GM23338 (cell line): ENCODE results near the gene IGFBP6. TPM values are rescaled to one million over a fixed set of nuclear protein-coding genes. Genes with fewer than 3 reads are reported as not detected.

Experiments
- ATAC-seq: fragments of 200-7000 bp; cut with Tn5 transposase; 3 replicates; pipeline ENCODE4 v1.9.1; 2020
- DNase-seq: peaks from one replicate; pipeline ENCODE4 v3.0.0-alpha.2; 2015; ENCODE audit warnings: low spot score
- H2AFZ ChIP-seq: fragments of 200-600 bp; sonication (generic); 2 replicates; pipeline ENCODE4 v1.8.0; 2016; ENCODE audit warnings: antibody characterized with exemption, mild to moderate bottlenecking, moderate library complexity
- H3F3A ChIP-seq: fragments of 200-600 bp; sonication (generic); replicated peaks from 2 replicates; pipeline ENCODE4 v1.8.0; 2017; ENCODE audit warnings: antibody characterized with exemption, mixed run types, low read depth
- H3K27ac ChIP-seq: fragments of 200-600 bp; sonication (generic); 2 replicates; pipeline ENCODE4 v1.6.1; 2016; ENCODE audit warnings: low read depth
- H3K27me3 ChIP-seq: fragments of 200-600 bp; sonication (generic); 2 replicates; pipeline ENCODE4 v1.8.0; 2016; ENCODE audit warnings: mild to moderate bottlenecking, mixed run types, moderate library complexity; ENCODE audit not compliant: insufficient read depth
- H3K36me3 ChIP-seq: fragments of 200-600 bp; sonication (generic); 2 replicates; pipeline ENCODE4 v1.8.0; 2016; ENCODE audit warnings: mild to moderate bottlenecking; ENCODE audit not compliant: insufficient read depth
- H3K4me1 ChIP-seq: fragments of 200-600 bp; sonication (generic); 2 replicates; pipeline ENCODE4 v1.8.0; 2016; ENCODE audit warnings: mild to moderate bottlenecking, moderate library complexity; ENCODE audit not compliant: insufficient read depth
- H3K4me2 ChIP-seq: fragments of 200-600 bp; sonication (generic); 2 replicates; pipeline ENCODE4 v1.7.1; 2017; ENCODE audit warnings: mixed run types
- H3K4me3 ChIP-seq: fragments of 200-600 bp; sonication (generic); 2 replicates; pipeline ENCODE4 v1.6.1; 2016; ENCODE audit warnings: mixed run types
- H3K79me2 ChIP-seq: fragments of 200-600 bp; sonication (generic); replicated peaks from 2 replicates; pipeline ENCODE4 v1.8.0; 2017; ENCODE audit warnings: mild to moderate bottlenecking; ENCODE audit not compliant: insufficient read depth
- H3K9me2 ChIP-seq: fragments of 200-600 bp; sonication (generic); 2 replicates; pipeline ENCODE4 v1.8.0; 2017; ENCODE audit not compliant: insufficient read depth
- H4K20me1 ChIP-seq: fragments of 200-600 bp; sonication (generic); replicated peaks from 2 replicates; pipeline ENCODE4 v1.8.0; 2017; ENCODE audit warnings: mild to moderate bottlenecking; ENCODE audit not compliant: insufficient read depth
- H3K27ac Mint-ChIP-seq: 2 replicates; pipeline ENCODE4 v1.8.0; 2020; ENCODE audit warnings: inconsistent platforms, mild to moderate bottlenecking, moderate library complexity, mixed read lengths
- H3K27me3 Mint-ChIP-seq: 3 replicates; pipeline ENCODE4 v1.8.0; 2022; ENCODE audit warnings: low read depth, mild to moderate bottlenecking, moderate library complexity, mixed read lengths, inconsistent platforms; ENCODE audit not compliant: insufficient read depth, poor library complexity
- H3K36me3 Mint-ChIP-seq: 3 replicates; pipeline ENCODE4 v1.8.0; 2021; ENCODE audit warnings: low read depth, mild to moderate bottlenecking, inconsistent platforms, moderate library complexity, mixed read lengths
- H3K4me1 Mint-ChIP-seq: 3 replicates; pipeline ENCODE4 v1.8.0; 2020; ENCODE audit warnings: mild to moderate bottlenecking, inconsistent platforms, mixed read lengths
- H3K4me3 Mint-ChIP-seq: 3 replicates; pipeline ENCODE4 v1.8.0; 2021; ENCODE audit warnings: moderate library complexity, mild to moderate bottlenecking, inconsistent platforms, mixed read lengths
- H3K9me3 Mint-ChIP-seq: 3 replicates; pipeline ENCODE4 v1.8.0; 2020; ENCODE audit warnings: moderate library complexity, mild to moderate bottlenecking, inconsistent platforms, mixed read lengths
- CREB1 ChIP-seq: fragments of 250-450 bp; sonication (Bioruptor Pico); IDR thresholded peaks from 2 replicates; pipeline ENCODE4 v1.5.0; 2020; ENCODE audit warnings: low read depth, mild to moderate bottlenecking, moderate library complexity
- EZH2 ChIP-seq: fragments of 200-600 bp; sonication (generic); IDR thresholded peaks from one replicate; pipeline ENCODE4 v1.8.0; 2017; ENCODE audit warnings: antibody characterized with exemption, mild to moderate bottlenecking, low read depth; ENCODE audit not compliant: unreplicated experiment
- EZH2phosphoT487 ChIP-seq: fragments of 200-600 bp; sonication (generic); IDR thresholded peaks from one replicate; pipeline ENCODE4 v1.8.1; 2018; ENCODE audit warnings: antibody characterized with exemption; ENCODE audit not compliant: unreplicated experiment
- JUNB ChIP-seq: IDR thresholded peaks from one replicate; pipeline ENCODE4 v1.6.1; 2016; ENCODE audit warnings: antibody characterized with exemption; ENCODE audit not compliant: unreplicated experiment
- NANOG ChIP-seq: IDR thresholded peaks from 2 replicates; pipeline ENCODE4 v1.6.1; 2016; ENCODE audit warnings: antibody characterized with exemption, borderline replicate concordance
- POLR2AphosphoS5 ChIP-seq: IDR thresholded peaks from 2 replicates; pipeline ENCODE4 v1.6.1; 2016; ENCODE audit warnings: antibody characterized with exemption, low read depth
- STAT1 ChIP-seq: IDR thresholded peaks from one replicate; pipeline ENCODE4 v1.6.1; 2016; ENCODE audit warnings: antibody characterized with exemption; ENCODE audit not compliant: unreplicated experiment
- ZNF114 ChIP-seq: fragments of 250-450 bp; sonication (Bioruptor Pico); IDR thresholded peaks from 2 replicates; pipeline ENCODE4 v1.5.0; 2020; ENCODE audit warnings: mild to moderate bottlenecking, moderate library complexity
- ZNF331 ChIP-seq: fragments of 250-450 bp; sonication (Bioruptor Pico); IDR thresholded peaks from 2 replicates; pipeline ENCODE4 v1.5.0; 2020; ENCODE audit warnings: low read depth, mild to moderate bottlenecking, moderate library complexity
- polyA plus RNA-seq: library from polyadenylated mRNA; unstranded; fragments of >200 nt; fragmentation: Nextera tagmentation; extraction: Ambion mirVana; gene quantifications from 2 replicates; pipeline ENCODE4 v1.2.1, GENCODE V29; 2016
- total RNA-seq: library from RNA; depleted of rRNA; stranded (reverse); fragments of >200 nt; shearing (Covaris generic); gene quantifications from 2 replicates; pipeline ENCODE4 v1.2.3, GENCODE V29; 2014
- TF ChIP-seq, protein P1 (sequence below): IDR thresholded peaks from one replicate; pipeline ENCODE4 v1.6.1; 2018; ENCODE audit warnings: antibody characterized with exemption; ENCODE audit not compliant: unreplicated experiment
- TF ChIP-seq, protein P2 (sequence below): fragments of 250-450 bp; sonication (Bioruptor Pico); IDR thresholded peaks from 2 replicates; pipeline ENCODE4 v1.5.0; 2020; ENCODE audit warnings: mild to moderate bottlenecking, moderate library complexity
- TF ChIP-seq, protein P3 (sequence below): IDR thresholded peaks from 2 replicates; pipeline ENCODE4 v1.6.1; 2016; ENCODE audit warnings: antibody characterized with exemption
- TF ChIP-seq, protein P4 (sequence below), 2 experiments: fragments of 200-600 bp in 1 of 2; sonication (generic) in 1 of 2; conservative IDR thresholded peaks; 2 replicates each; pipeline versions ENCODE4 v1.5.1 to v1.6.1; 2016 to 2017; ENCODE audit warnings: antibody characterized with exemption in 2 of 2, low read depth in 2 of 2, mild to moderate bottlenecking in 2 of 2, moderate library complexity in 1 of 2

Gene IGFBP6
- total and polyA plus RNA-seq, 2 experiments from 2014 or later: 14.7 to 16.6 TPM

DNA sequence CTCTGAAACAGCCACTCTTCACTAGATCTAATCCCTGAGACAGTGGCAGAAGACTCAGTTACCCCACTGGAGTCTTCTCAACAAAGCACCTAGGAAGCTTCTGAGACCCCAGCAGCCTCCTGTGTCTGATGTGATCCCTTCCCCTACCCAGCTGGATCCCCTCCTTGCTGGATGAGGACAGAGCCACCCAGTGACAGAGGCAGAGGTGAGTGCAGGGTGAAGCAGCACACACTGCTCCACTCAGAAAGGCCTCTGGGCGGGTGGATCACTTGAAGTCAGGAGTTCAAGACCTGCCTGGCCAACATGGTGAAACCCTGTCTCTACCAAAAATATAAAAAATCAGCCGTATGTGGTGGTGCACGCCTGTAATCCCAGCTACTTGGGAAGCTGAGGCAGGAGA lies 21.0 kb upstream of the IGFBP6 start:
- Mint-ChIP-seq H3K9me3 (no peaks in the 10 kb centered on the region), H3K27me3 (peaks cover 17% of the 10 kb centered on the region), H3K4me1 (peaks cover 24% of the 10 kb centered on the region), H3K27ac (no peak overlapping the region), H3K36me3 (peaks cover 11% of the 10 kb centered on the region), H3K4me3 (no peak overlapping the region)
- peaks cover 16% of the 10 kb centered on the region; the same call in 1 of the 2 replicates for H3F3A ChIP-seq
- no peak overlapping the region for H3K4me3 ChIP-seq
- ATAC-seq (no peak), DNase-seq (no peak)
- peaks cover 17% of the 10 kb centered on the region for H3K4me1 ChIP-seq
- H3K27me3 ChIP-seq: peaks cover 15% of the 10 kb centered on the region
- no peak overlapping the region for H3K4me2 ChIP-seq
- TF ChIP-seq NANOG: no peak
- no peak for TF ChIP-seq EZH2
- TF ChIP-seq, protein P1, sequence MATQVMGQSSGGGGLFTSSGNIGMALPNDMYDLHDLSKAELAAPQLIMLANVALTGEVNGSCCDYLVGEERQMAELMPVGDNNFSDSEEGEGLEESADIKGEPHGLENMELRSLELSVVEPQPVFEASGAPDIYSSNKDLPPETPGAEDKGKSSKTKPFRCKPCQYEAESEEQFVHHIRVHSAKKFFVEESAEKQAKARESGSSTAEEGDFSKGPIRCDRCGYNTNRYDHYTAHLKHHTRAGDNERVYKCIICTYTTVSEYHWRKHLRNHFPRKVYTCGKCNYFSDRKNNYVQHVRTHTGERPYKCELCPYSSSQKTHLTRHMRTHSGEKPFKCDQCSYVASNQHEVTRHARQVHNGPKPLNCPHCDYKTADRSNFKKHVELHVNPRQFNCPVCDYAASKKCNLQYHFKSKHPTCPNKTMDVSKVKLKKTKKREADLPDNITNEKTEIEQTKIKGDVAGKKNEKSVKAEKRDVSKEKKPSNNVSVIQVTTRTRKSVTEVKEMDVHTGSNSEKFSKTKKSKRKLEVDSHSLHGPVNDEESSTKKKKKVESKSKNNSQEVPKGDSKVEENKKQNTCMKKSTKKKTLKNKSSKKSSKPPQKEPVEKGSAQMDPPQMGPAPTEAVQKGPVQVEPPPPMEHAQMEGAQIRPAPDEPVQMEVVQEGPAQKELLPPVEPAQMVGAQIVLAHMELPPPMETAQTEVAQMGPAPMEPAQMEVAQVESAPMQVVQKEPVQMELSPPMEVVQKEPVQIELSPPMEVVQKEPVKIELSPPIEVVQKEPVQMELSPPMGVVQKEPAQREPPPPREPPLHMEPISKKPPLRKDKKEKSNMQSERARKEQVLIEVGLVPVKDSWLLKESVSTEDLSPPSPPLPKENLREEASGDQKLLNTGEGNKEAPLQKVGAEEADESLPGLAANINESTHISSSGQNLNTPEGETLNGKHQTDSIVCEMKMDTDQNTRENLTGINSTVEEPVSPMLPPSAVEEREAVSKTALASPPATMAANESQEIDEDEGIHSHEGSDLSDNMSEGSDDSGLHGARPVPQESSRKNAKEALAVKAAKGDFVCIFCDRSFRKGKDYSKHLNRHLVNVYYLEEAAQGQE: no peak
- TF ChIP-seq POLR2AphosphoS5: no peak
- TF ChIP-seq, protein P2, sequence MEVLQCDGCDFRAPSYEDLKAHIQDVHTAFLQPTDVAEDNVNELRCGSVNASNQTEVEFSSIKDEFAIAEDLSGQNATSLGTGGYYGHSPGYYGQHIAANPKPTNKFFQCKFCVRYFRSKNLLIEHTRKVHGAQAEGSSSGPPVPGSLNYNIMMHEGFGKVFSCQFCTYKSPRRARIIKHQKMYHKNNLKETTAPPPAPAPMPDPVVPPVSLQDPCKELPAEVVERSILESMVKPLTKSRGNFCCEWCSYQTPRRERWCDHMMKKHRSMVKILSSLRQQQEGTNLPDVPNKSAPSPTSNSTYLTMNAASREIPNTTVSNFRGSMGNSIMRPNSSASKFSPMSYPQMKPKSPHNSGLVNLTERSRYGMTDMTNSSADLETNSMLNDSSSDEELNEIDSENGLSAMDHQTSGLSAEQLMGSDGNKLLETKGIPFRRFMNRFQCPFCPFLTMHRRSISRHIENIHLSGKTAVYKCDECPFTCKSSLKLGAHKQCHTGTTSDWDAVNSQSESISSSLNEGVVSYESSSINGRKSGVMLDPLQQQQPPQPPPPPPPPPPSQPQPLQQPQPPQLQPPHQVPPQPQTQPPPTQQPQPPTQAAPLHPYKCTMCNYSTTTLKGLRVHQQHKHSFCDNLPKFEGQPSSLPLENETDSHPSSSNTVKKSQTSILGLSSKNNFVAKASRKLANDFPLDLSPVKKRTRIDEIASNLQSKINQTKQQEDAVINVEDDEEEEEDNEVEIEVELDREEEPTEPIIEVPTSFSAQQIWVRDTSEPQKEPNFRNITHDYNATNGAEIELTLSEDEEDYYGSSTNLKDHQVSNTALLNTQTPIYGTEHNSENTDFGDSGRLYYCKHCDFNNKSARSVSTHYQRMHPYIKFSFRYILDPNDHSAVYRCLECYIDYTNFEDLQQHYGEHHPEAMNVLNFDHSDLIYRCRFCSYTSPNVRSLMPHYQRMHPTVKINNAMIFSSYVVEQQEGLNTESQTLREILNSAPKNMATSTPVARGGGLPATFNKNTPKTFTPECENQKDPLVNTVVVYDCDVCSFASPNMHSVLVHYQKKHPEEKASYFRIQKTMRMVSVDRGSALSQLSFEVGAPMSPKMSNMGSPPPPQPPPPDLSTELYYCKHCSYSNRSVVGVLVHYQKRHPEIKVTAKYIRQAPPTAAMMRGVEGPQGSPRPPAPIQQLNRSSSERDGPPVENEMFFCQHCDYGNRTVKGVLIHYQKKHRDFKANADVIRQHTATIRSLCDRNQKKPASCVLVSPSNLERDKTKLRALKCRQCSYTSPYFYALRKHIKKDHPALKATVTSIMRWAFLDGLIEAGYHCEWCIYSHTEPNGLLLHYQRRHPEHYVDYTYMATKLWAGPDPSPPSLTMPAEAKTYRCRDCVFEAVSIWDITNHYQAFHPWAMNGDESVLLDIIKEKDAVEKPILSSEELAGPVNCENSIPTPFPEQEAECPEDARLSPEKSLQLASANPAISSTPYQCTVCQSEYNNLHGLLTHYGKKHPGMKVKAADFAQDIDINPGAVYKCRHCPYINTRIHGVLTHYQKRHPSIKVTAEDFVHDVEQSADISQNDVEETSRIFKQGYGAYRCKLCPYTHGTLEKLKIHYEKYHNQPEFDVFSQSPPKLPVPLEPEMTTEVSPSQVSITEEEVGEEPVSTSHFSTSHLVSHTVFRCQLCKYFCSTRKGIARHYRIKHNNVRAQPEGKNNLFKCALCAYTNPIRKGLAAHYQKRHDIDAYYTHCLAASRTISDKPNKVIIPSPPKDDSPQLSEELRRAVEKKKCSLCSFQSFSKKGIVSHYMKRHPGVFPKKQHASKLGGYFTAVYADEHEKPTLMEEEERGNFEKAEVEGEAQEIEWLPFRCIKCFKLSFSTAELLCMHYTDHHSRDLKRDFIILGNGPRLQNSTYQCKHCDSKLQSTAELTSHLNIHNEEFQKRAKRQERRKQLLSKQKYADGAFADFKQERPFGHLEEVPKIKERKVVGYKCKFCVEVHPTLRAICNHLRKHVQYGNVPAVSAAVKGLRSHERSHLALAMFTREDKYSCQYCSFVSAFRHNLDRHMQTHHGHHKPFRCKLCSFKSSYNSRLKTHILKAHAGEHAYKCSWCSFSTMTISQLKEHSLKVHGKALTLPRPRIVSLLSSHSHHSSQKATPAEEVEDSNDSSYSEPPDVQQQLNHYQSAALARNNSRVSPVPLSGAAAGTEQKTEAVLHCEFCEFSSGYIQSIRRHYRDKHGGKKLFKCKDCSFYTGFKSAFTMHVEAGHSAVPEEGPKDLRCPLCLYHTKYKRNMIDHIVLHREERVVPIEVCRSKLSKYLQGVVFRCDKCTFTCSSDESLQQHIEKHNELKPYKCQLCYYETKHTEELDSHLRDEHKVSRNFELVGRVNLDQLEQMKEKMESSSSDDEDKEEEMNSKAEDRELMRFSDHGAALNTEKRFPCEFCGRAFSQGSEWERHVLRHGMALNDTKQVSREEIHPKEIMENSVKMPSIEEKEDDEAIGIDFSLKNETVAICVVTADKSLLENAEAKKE (CRISPR knock-in tag): no peak
- TF ChIP-seq, protein P3, sequence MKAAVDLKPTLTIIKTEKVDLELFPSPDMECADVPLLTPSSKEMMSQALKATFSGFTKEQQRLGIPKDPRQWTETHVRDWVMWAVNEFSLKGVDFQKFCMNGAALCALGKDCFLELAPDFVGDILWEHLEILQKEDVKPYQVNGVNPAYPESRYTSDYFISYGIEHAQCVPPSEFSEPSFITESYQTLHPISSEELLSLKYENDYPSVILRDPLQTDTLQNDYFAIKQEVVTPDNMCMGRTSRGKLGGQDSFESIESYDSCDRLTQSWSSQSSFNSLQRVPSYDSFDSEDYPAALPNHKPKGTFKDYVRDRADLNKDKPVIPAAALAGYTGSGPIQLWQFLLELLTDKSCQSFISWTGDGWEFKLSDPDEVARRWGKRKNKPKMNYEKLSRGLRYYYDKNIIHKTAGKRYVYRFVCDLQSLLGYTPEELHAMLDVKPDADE: no peak
- no peak for TF ChIP-seq ZNF114 (CRISPR knock-in tag)
- TF ChIP-seq ZNF331 (CRISPR knock-in tag): no peak
- no peak for TF ChIP-seq CREB1 (CRISPR knock-in tag)
- no peak for TF ChIP-seq JUNB
- no peak for TF ChIP-seq EZH2phosphoT487
- TF ChIP-seq STAT1: no peak
- TF ChIP-seq, protein P4, sequence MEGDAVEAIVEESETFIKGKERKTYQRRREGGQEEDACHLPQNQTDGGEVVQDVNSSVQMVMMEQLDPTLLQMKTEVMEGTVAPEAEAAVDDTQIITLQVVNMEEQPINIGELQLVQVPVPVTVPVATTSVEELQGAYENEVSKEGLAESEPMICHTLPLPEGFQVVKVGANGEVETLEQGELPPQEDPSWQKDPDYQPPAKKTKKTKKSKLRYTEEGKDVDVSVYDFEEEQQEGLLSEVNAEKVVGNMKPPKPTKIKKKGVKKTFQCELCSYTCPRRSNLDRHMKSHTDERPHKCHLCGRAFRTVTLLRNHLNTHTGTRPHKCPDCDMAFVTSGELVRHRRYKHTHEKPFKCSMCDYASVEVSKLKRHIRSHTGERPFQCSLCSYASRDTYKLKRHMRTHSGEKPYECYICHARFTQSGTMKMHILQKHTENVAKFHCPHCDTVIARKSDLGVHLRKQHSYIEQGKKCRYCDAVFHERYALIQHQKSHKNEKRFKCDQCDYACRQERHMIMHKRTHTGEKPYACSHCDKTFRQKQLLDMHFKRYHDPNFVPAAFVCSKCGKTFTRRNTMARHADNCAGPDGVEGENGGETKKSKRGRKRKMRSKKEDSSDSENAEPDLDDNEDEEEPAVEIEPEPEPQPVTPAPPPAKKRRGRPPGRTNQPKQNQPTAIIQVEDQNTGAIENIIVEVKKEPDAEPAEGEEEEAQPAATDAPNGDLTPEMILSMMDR (conservative IDR thresholded peaks at IDR 0.05; ENCODE audit: low read depth in 2 of 2): no peak
- no peaks in the 10 kb centered on the region for H3K9me2 ChIP-seq
- no peak overlapping the region for H3K27ac ChIP-seq
- no peaks in the 10 kb centered on the region for H3K36me3 ChIP-seq
- no peaks in the 10 kb centered on the region for H3K79me2 ChIP-seq
- H4K20me1 ChIP-seq: no peaks in the 10 kb centered on the region
- no peak overlapping the region for H2AFZ ChIP-seq
